Liver (tissue), 3 donors: Measurements from ENCODE around the gene SLC22A6.

Experiments
- CTCF ChIP-seq: fragments of 150-350 bp; IDR thresholded peaks from 2 replicates; pipeline ENCODE4 v1.5.1; 2017; ENCODE audit warnings: improper control_type of control experiment, low read depth, low read length; ENCODE audit not compliant: missing input control
- HNF4A ChIP-seq, 2 donors: conservative IDR thresholded peaks; 2 replicates each; pipeline ENCODE4 v1.6.1; 2016; ENCODE audit warnings: antibody characterized with exemption in 2 of 2, mild to moderate bottlenecking in 2 of 2
- SP1 ChIP-seq: IDR thresholded peaks from 2 replicates; pipeline ENCODE4 v1.6.1; 2018; ENCODE audit warnings: antibody characterized with exemption, mild to moderate bottlenecking
- YY1 ChIP-seq: IDR thresholded peaks from 2 replicates; pipeline ENCODE4 v1.6.1; 2016; ENCODE audit warnings: antibody characterized with exemption, mild to moderate bottlenecking
- ZBTB33 ChIP-seq: IDR thresholded peaks from 2 replicates; pipeline ENCODE4 v1.6.1; 2016; ENCODE audit warnings: antibody characterized with exemption
- donor health status: healthy.
- donor health status: healthy.

- TF ChIP-seq CTCF, result no peak
- TF ChIP-seq SP1, result no peak
- TF ChIP-seq YY1, result no peak
- TF ChIP-seq HNF4A (conservative IDR thresholded peaks at IDR 0.05), result no peak
- no peak for TF ChIP-seq ZBTB33
These were observed 23.2 kb upstream of the SLC22A6 start for GRCh38 chr11:63007920-63008319.
